KMS-11 (cell line): ENCODE measurements around the gene CMTM2.
"Not testable (repeated sequence)": the region's sequence is repeated elsewhere in the genome, so short reads cannot be mapped to it uniquely, and the experiment has no call there.

ENCODE experiments used
- H2AFZ ChIP-seq: fragments of 200-600 bp; sonication (generic); 2 replicates; pipeline ENCODE4 v1.6.1; 2016; ENCODE audit warnings: antibody characterized with exemption, mixed run types, low read depth
- H3K27ac ChIP-seq: fragments of 200-600 bp; sonication (generic); 2 replicates; pipeline ENCODE4 v1.6.1; 2016; ENCODE audit warnings: mild to moderate bottlenecking, mixed run types
- H3K27me3 ChIP-seq: fragments of 200-600 bp; sonication (generic); 2 replicates; pipeline ENCODE4 v1.6.1; 2017; ENCODE audit warnings: mild to moderate bottlenecking, low read depth, mixed run types, moderate library complexity; ENCODE audit not compliant: insufficient read depth
- H3K36me3 ChIP-seq: fragments of 200-600 bp; sonication (generic); 2 replicates; pipeline ENCODE4 v1.6.1; 2017; ENCODE audit warnings: mild to moderate bottlenecking, mixed run types; ENCODE audit not compliant: insufficient read depth
- H3K4me1 ChIP-seq: fragments of 200-600 bp; sonication (generic); 2 replicates; pipeline ENCODE4 v1.6.1; 2016; ENCODE audit warnings: mild to moderate bottlenecking, low read depth, mixed run types; ENCODE audit not compliant: poor library complexity, severe bottlenecking
- H3K4me2 ChIP-seq: fragments of 200-600 bp; sonication (generic); 2 replicates; pipeline ENCODE4 v1.7.0; 2016; ENCODE audit warnings: mild to moderate bottlenecking, mixed run types
- H3K4me3 ChIP-seq: fragments of 200-600 bp; sonication (generic); IDR thresholded peaks from 2 replicates; pipeline ENCODE4 v1.6.1; 2017; ENCODE audit warnings: low read depth, low read length, mixed read lengths; ENCODE audit not compliant: insufficient read depth
- H3K79me2 ChIP-seq: fragments of 200-600 bp; sonication (generic); 2 replicates; pipeline ENCODE4 v1.6.1; 2016; ENCODE audit warnings: low read depth, mixed run types; ENCODE audit not compliant: insufficient read depth
- H3K9ac ChIP-seq: fragments of 200-600 bp; sonication (generic); 2 replicates; pipeline ENCODE4 v1.6.1; 2016; ENCODE audit warnings: mild to moderate bottlenecking, mixed run types
- H4K20me1 ChIP-seq: fragments of 200-600 bp; sonication (generic); 2 replicates; pipeline ENCODE4 v1.6.1; 2016; ENCODE audit warnings: mild to moderate bottlenecking, mixed run types; ENCODE audit not compliant: insufficient read depth
- CTCF ChIP-seq: fragments of 200-600 bp; sonication (generic); conservative IDR thresholded peaks from 2 replicates; pipeline ENCODE4 v1.6.1; 2017; ENCODE audit warnings: low read depth, mild to moderate bottlenecking, antibody characterized with exemption, low read length, moderate library complexity, mixed read lengths

CMTM2 gene

GRCh38 chr16:66592814-66593213, 13.6 kb downstream of the CMTM2 start:
- Histone ChIP-seq H4K20me1 (no peaks in the 10 kb centered on the region), H3K79me2 (no peaks in the 10 kb centered on the region), H3K4me3 (no peak overlapping the region), H2AFZ (no peak overlapping the region), H3K4me2 (no peak overlapping the region), H3K9ac (no peak overlapping the region), H3K36me3 (no peaks in the 10 kb centered on the region), H3K27me3 (peaks cover 7% of the 10 kb centered on the region; the same call in 1 of the 2 replicates), H3K4me1 (peaks cover 12% of the 10 kb centered on the region), H3K27ac (no peak overlapping the region)
- TF ChIP-seq CTCF, result no peak

GRCh38 chr16:66594739-66595138, 15.5 kb downstream of the CMTM2 start:
- TF ChIP-seq CTCF, result no peak
- Histone ChIP-seq H3K27ac (no peak overlapping the region), H2AFZ (no peak overlapping the region), H3K9ac (no peak overlapping the region), H3K4me1 (peaks cover 9% of the 10 kb centered on the region), H3K27me3 (peaks cover 7% of the 10 kb centered on the region; the same call in 1 of the 2 replicates), H3K36me3 (no peaks in the 10 kb centered on the region), H3K4me3 (no peak overlapping the region), H4K20me1 (no peaks in the 10 kb centered on the region), H3K79me2 (no peaks in the 10 kb centered on the region), H3K4me2 (no peak overlapping the region)

- H3K27me3 ChIP-seq, H3K4me2 ChIP-seq, H3K4me1 ChIP-seq, H4K20me1 ChIP-seq, H3K79me2 ChIP-seq, H3K36me3 ChIP-seq, H3K9ac ChIP-seq, H3K27ac ChIP-seq, H2AFZ ChIP-seq, H3K4me3 ChIP-seq: not testable (repeated sequence)
Observed at GRCh38 chr16:66596559-66596958, 17.3 kb downstream of the CMTM2 start.

GRCh38 chr16:66596986-66597848, 18.0 kb downstream of the CMTM2 start:
- Histone ChIP-seq H3K79me2 (no peaks in the 10 kb centered on the region), H3K4me1 (no peaks in the 10 kb centered on the region), H3K36me3 (no peaks in the 10 kb centered on the region), H2AFZ (no peak overlapping the region), H3K4me3 (no peak overlapping the region), H3K27ac (no peak overlapping the region), H3K9ac (no peak overlapping the region), H3K4me2 (no peak overlapping the region), H4K20me1 (no peaks in the 10 kb centered on the region), H3K27me3 (no peaks in the 10 kb centered on the region; the same call in 1 of the 2 replicates)
- no peak for TF ChIP-seq CTCF

- Histone ChIP-seq H3K9ac (no peak overlapping the region), H3K4me2 (no peak overlapping the region), H3K79me2 (no peaks in the 10 kb centered on the region), H3K27ac (no peak overlapping the region), H3K36me3 (no peaks in the 10 kb centered on the region), H2AFZ (no peak overlapping the region), H3K27me3 (no peaks in the 10 kb centered on the region; the same call in 1 of the 2 replicates), H3K4me3 (no peak overlapping the region), H4K20me1 (no peaks in the 10 kb centered on the region), H3K4me1 (peaks cover 5% of the 10 kb centered on the region)
- TF ChIP-seq CTCF, result no peak
Observed at GRCh38 chr16:66598111-66598510, 18.8 kb downstream of the CMTM2 start.
